K562 (cell line): Measurements from ENCODE around the gene SLC4A4.

Source experiments
- HNRNPL ChIP-seq: fragments of 200-400 bp; formaldehyde crosslinking; IDR thresholded peaks from 2 replicates; pipeline ENCODE4 v1.6.1; 2017; ENCODE audit warnings: low read depth, mild to moderate bottlenecking, low read length
- MAFF ChIP-seq: IDR thresholded peaks from 2 replicates; pipeline ENCODE4 v1.6.1; 2012; ENCODE audit warnings: low read length, improper control_type of control experiment
- MCM2 ChIP-seq: fragments of 450-650 bp; IDR thresholded peaks from 2 replicates; pipeline ENCODE4 v1.6.1; 2017; ENCODE audit warnings: low read depth, mild to moderate bottlenecking
- SMARCA5 ChIP-seq: fragments of 450-650 bp; IDR thresholded peaks from 2 replicates; pipeline ENCODE4 v1.6.1; 2016
- ZNF766 ChIP-seq: fragments of 200-800 bp; sonication (Bioruptor generic); conservative IDR thresholded peaks from 2 replicates; pipeline ENCODE4 v1.6.1; 2016; ENCODE audit warnings: missing genetic modification characterization, missing compliant biosample characterization
- TF ChIP-seq, protein P1 (sequence below), 3 experiments: IDR thresholded peaks in 2 of 3; conservative IDR thresholded peaks in 1 of 3; 2 replicates each; pipeline ENCODE4 v1.5.1; 2011 to 2012; ENCODE audit warnings: low read length in 3 of 3, mild to moderate bottlenecking in 3 of 3, control low read depth in 2 of 3, improper control_type of control experiment in 1 of 3, inconsistent platforms in 1 of 3, low read depth in 1 of 3, mixed read lengths in 1 of 3, moderate library complexity in 1 of 3; ENCODE audit not compliant: insufficient read depth in 2 of 3
- TF ChIP-seq, protein P2 (sequence below): fragments of 250-450 bp; sonication (Bioruptor Pico); IDR thresholded peaks from 2 replicates; pipeline ENCODE4 v1.5.0; 2021
- TF ChIP-seq, protein P3 (sequence below), 2 experiments: IDR thresholded peaks; 2 replicates each; pipeline ENCODE4 v1.6.1; 2012; ENCODE audit warnings: improper control_type of control experiment in 2 of 2, low read depth in 2 of 2, low read length in 2 of 2, borderline replicate concordance in 1 of 2
- TF ChIP-seq, protein P4 (sequence below), 2 experiments: fragments of 450-650 bp; formaldehyde crosslinking in 1 of 2; IDR thresholded peaks; 2 replicates each; pipeline versions ENCODE4 v1.4.0 to v1.6.1; 2014 to 2020; ENCODE audit warnings: mild to moderate bottlenecking in 2 of 2, borderline replicate concordance in 1 of 2, low read depth in 1 of 2

DNA sequence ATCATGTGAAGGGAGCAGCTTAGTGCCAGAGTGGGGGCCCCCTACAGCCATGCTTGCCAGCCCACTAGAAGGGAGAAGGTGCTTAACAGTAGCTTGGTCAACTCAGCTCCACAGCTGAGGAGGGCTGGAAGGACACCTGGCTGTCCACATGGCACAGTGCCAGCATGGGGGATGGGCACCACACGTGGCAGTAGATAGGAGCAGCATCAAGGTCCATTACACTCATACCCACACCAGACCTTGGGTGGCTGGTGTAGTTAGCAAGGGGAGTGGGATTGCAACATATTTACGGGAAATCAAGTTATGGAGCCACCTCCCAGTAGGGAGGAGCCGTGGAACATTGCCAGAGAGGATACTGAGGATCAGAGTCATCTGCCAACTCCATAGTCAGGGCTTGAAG, 37.9 kb upstream of the SLC4A4 start:
- no peak for TF ChIP-seq MCM2
- no peak for TF ChIP-seq SMARCA5
- TF ChIP-seq, protein P1, sequence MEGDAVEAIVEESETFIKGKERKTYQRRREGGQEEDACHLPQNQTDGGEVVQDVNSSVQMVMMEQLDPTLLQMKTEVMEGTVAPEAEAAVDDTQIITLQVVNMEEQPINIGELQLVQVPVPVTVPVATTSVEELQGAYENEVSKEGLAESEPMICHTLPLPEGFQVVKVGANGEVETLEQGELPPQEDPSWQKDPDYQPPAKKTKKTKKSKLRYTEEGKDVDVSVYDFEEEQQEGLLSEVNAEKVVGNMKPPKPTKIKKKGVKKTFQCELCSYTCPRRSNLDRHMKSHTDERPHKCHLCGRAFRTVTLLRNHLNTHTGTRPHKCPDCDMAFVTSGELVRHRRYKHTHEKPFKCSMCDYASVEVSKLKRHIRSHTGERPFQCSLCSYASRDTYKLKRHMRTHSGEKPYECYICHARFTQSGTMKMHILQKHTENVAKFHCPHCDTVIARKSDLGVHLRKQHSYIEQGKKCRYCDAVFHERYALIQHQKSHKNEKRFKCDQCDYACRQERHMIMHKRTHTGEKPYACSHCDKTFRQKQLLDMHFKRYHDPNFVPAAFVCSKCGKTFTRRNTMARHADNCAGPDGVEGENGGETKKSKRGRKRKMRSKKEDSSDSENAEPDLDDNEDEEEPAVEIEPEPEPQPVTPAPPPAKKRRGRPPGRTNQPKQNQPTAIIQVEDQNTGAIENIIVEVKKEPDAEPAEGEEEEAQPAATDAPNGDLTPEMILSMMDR (IDR thresholded peaks at IDR 0.05 in 2 of 3, conservative IDR thresholded peaks at IDR 0.05 in 1 of 3; ENCODE audit: insufficient read depth in 2 of 3, low read depth in 1 of 3, low read length in 3 of 3) = no peak
- TF ChIP-seq, protein P2, sequence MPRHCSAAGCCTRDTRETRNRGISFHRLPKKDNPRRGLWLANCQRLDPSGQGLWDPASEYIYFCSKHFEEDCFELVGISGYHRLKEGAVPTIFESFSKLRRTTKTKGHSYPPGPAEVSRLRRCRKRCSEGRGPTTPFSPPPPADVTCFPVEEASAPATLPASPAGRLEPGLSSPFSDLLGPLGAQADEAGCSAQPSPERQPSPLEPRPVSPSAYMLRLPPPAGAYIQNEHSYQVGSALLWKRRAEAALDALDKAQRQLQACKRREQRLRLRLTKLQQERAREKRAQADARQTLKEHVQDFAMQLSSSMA (CRISPR knock-in tag) = no peak
- no peak for TF ChIP-seq MAFF
- TF ChIP-seq, protein P3, sequence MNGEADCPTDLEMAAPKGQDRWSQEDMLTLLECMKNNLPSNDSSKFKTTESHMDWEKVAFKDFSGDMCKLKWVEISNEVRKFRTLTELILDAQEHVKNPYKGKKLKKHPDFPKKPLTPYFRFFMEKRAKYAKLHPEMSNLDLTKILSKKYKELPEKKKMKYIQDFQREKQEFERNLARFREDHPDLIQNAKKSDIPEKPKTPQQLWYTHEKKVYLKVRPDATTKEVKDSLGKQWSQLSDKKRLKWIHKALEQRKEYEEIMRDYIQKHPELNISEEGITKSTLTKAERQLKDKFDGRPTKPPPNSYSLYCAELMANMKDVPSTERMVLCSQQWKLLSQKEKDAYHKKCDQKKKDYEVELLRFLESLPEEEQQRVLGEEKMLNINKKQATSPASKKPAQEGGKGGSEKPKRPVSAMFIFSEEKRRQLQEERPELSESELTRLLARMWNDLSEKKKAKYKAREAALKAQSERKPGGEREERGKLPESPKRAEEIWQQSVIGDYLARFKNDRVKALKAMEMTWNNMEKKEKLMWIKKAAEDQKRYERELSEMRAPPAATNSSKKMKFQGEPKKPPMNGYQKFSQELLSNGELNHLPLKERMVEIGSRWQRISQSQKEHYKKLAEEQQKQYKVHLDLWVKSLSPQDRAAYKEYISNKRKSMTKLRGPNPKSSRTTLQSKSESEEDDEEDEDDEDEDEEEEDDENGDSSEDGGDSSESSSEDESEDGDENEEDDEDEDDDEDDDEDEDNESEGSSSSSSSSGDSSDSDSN (IDR thresholded peaks at IDR 0.05; ENCODE audit: borderline replicate concordance in 1 of 2, low read depth in 2 of 2, low read length in 2 of 2) = no peak
- TF ChIP-seq, protein P4, sequence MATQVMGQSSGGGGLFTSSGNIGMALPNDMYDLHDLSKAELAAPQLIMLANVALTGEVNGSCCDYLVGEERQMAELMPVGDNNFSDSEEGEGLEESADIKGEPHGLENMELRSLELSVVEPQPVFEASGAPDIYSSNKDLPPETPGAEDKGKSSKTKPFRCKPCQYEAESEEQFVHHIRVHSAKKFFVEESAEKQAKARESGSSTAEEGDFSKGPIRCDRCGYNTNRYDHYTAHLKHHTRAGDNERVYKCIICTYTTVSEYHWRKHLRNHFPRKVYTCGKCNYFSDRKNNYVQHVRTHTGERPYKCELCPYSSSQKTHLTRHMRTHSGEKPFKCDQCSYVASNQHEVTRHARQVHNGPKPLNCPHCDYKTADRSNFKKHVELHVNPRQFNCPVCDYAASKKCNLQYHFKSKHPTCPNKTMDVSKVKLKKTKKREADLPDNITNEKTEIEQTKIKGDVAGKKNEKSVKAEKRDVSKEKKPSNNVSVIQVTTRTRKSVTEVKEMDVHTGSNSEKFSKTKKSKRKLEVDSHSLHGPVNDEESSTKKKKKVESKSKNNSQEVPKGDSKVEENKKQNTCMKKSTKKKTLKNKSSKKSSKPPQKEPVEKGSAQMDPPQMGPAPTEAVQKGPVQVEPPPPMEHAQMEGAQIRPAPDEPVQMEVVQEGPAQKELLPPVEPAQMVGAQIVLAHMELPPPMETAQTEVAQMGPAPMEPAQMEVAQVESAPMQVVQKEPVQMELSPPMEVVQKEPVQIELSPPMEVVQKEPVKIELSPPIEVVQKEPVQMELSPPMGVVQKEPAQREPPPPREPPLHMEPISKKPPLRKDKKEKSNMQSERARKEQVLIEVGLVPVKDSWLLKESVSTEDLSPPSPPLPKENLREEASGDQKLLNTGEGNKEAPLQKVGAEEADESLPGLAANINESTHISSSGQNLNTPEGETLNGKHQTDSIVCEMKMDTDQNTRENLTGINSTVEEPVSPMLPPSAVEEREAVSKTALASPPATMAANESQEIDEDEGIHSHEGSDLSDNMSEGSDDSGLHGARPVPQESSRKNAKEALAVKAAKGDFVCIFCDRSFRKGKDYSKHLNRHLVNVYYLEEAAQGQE (IDR thresholded peaks at IDR 0.05; ENCODE audit: borderline replicate concordance) = no peak
- TF ChIP-seq, protein P4 (CRISPR knock-in tag; IDR thresholded peaks at IDR 0.05; ENCODE audit: low read depth) = no peak
- no peak for TF ChIP-seq HNRNPL
- no peak for TF ChIP-seq ZNF766 (CRISPR knock-in tag)
